ENCODE data around the gene SBNO2. TPM values are rescaled to one million over a fixed set of nuclear protein-coding genes. Genes with fewer than 3 reads are reported as not detected.
A peak's percentile ranks its signal among the peaks of the same experiment; 100 is the strongest.

SBNO2 gene
- total RNA-seq, 4 donors from 2014 or later = 22.8 to 69.0 (median 25.5) TPM

DNA sequence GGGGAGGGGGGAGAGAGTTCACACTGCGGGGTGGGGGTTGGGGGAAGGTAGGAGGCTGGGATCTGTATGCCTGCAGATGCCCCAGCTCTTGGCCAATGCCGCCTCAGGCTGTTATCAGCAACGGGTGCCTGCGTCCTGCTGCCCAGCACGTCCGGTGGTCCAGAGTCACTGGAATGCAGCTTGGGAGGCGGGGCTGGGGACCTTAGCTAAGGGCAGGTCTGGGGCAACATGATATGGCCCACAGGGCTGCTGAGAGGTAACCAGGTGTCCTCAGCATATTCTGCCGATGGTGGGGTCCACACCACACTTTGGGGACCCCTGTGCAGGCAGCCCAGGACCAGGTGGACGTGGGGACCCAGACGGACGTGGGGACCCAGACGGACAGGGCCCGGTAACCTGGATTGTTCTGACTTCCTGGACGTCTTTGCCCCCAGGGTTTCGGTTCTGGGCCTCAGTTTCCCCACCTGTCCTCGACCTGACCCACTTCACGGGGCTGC lies 107.8 kb downstream of the SBNO2 start:
- Histone ChIP-seq H3K27ac (no peak overlapping the region), H3K9me3 (no peaks in the 10 kb centered on the region), H3K4me1 (peaks cover 3 to 42% of the 10 kb centered on the region in 2 donors), H3K27me3 (peaks cover 20% of the 10 kb centered on the region), H3K36me3 (no peaks in the 10 kb centered on the region), H3K4me3 (replicated peaks in 1 of 3) (no peak overlapping the region)
- 36 to 51% methylated on average over 6 to 10 of the region's 17 CpGs for WGBS, 2 donors
- TF ChIP-seq POLR2A (IDR thresholded peaks at IDR 0.05) = no peak
- TF ChIP-seq, protein P1, sequence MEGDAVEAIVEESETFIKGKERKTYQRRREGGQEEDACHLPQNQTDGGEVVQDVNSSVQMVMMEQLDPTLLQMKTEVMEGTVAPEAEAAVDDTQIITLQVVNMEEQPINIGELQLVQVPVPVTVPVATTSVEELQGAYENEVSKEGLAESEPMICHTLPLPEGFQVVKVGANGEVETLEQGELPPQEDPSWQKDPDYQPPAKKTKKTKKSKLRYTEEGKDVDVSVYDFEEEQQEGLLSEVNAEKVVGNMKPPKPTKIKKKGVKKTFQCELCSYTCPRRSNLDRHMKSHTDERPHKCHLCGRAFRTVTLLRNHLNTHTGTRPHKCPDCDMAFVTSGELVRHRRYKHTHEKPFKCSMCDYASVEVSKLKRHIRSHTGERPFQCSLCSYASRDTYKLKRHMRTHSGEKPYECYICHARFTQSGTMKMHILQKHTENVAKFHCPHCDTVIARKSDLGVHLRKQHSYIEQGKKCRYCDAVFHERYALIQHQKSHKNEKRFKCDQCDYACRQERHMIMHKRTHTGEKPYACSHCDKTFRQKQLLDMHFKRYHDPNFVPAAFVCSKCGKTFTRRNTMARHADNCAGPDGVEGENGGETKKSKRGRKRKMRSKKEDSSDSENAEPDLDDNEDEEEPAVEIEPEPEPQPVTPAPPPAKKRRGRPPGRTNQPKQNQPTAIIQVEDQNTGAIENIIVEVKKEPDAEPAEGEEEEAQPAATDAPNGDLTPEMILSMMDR (IDR thresholded peaks at IDR 0.05) = no peak
- intact Hi-C loops (cut with DNase I) = no loop called here
- DNase-seq = no peak

DNA sequence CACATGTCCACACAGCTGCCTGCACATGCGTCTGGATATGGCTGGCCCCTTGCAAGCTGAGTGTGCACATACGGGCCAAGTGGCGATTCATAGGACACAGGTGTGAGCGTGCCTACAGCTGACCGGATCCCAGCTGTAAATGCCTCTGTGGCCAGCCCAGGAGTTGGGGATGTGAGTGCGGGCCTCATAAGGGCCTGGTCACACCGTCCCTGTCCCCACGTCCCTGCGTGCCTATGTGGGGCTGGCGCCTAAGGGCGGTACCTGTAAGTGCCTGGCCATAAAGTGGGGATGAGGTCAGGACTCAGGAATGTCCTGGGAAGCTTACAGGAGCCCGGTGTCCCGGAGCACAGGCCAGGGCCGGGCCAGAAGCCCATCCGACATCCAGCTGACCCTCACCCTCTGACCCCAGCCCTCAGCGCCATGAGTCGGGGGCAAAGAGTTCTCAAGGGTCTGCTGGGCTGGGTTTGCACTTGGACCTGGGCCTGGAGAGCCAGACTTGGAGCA lies 108.4 kb downstream of the SBNO2 start:
- 62 to 71% methylated on average over 8 to 16 of the region's 17 CpGs for WGBS, 2 donors
- TF ChIP-seq, protein P1 (IDR thresholded peaks at IDR 0.05) = no peak
- TF ChIP-seq POLR2A (IDR thresholded peaks at IDR 0.05) = no peak
- H3K4me3 ChIP-seq (replicated peaks in 1 of 3) = no peak overlapping the region
- H3K9me3 ChIP-seq = no peaks in the 10 kb centered on the region
- no peak overlapping the region for H3K27ac ChIP-seq
- H3K27me3 ChIP-seq = peaks cover 15% of the 10 kb centered on the region
- intact Hi-C loops (cut with DNase I) = no loop called here
- peaks cover 3 to 37% of the 10 kb centered on the region in 2 donors for H3K4me1 ChIP-seq
- no peaks in the 10 kb centered on the region for H3K36me3 ChIP-seq
- DNase-seq = no peak

DNA sequence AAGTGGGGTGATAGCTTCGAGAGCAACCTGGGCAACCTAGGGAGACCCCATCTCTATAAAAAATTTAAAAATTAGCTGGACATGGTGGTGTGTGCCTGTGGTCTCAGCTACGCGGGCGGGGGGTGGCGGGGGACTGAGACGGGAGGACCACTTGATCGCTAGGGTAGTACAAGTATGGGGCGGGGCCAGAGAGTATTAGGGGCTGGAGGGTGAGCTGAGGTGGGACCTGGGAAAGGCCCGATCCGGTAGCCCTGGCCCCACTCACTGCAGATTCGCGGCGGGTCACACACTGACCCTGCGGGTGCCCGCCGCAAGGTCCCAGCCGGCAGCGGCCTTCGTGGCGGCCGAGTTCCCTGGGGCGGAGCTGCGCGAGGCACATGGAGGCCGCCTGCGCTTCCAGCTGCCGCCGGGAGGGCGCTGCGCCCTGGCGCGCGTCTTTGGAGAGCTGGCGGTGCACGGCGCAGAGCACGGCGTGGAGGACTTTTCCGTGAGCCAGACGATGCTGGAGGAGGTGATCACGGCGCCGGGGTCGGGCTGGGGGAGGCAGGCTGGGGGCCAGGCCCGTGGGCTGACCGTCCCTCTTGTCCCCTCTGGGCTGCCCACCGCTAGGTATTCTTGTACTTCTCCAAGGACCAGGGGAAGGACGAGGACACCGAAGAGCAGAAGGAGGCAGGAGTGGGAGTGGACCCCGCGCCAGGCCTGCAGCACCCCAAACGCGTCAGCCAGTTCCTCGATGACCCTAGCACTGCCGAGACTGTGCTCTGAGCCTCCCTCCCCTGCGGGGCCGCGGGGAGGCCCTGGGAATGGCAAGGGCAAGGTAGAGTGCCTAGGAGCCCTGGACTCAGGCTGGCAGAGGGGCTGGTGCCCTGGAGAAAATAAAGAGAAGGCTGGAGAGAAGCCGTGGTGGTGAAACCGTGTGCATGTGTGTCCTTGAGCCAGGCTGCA lies 109.1 kb downstream of the SBNO2 start:
- Histone ChIP-seq H3K4me3 (replicated peaks in 1 of 3) (no peak overlapping the region), H3K27ac (no peak overlapping the region), H3K27me3 (peaks cover 11% of the 10 kb centered on the region), H3K36me3 (no peaks in the 10 kb centered on the region), H3K9me3 (no peaks in the 10 kb centered on the region), H3K4me1 (peaks cover 3 to 37% of the 10 kb centered on the region in 2 donors)
- intact Hi-C loops (cut with DNase I) = no loop called here
- DNase-seq = peak; percentile 59 to 68
- WGBS, 2 donors = 14 to 22% methylated on average over 26 to 29 of the region's 60 CpGs
- TF ChIP-seq, protein P1 (IDR thresholded peaks at IDR 0.05) = peak; percentile 45 to 94 (median 82)
- no peak for TF ChIP-seq POLR2A (IDR thresholded peaks at IDR 0.05)

DNA sequence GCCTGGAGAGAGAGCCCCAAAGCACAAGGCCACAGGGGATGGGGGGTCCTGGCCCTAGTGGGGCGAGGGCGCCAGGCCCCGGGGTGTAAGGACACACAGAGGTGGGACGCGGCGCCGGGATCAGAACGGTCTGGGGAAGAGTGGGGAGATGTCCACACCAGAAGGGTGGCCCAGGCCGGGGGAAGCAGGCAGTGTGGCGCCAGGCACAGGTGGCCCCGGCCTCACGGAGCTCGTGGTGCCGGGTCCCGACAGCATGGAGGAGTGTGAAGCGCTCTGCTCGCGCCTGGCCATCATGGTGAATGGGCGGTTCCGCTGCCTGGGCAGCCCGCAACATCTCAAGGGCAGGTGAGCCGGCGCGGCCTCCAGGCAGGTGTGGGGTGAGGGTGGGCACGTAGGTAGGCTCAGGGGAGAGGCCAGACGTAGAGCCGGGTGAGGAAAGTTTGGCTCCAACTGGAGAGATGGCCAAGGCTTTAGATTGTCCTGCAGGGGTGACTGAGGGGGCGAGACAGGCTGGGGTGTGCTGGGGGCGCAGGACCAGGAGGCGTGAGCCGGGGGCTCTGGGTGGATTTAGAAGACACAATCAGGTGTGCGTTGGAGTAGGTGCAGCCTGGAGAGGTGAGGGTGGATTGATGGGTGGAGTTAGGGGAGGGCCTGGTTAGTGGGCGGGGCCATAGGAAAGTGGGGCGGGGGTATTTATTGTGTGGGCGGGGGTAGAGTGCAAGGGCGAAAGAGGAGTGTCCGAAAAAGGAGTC lies 110.0 kb downstream of the SBNO2 start:
- H3K36me3 ChIP-seq = no peaks in the 10 kb centered on the region
- H3K4me1 ChIP-seq = peaks cover 3 to 34% of the 10 kb centered on the region in 2 donors
- H3K27me3 ChIP-seq = peaks cover 5% of the 10 kb centered on the region
- WGBS, 2 donors = 68 to 89% methylated on average over 28 to 37 of the region's 37 CpGs
- no peak overlapping the region for H3K4me3 ChIP-seq (replicated peaks in 1 of 3)
- H3K9me3 ChIP-seq = no peaks in the 10 kb centered on the region
- intact Hi-C loops (cut with DNase I) = no loop called here
- DNase-seq = no peak
- H3K27ac ChIP-seq = no peak overlapping the region
- TF ChIP-seq POLR2A (IDR thresholded peaks at IDR 0.05) = no peak
- TF ChIP-seq, protein P1 (IDR thresholded peaks at IDR 0.05) = no peak
